WERI-Rb-1 (cell line): Measurements from ENCODE around the gene ATG9A.

Experiments
- DNase-seq: peaks from one replicate; pipeline ENCODE4 v3.0.0-alpha.2; 2020
- H3K27ac ChIP-seq: fragments of 250-450 bp; sonication (Bioruptor Pico); 2 replicates; pipeline ENCODE4 v1.5.1; 2020; ENCODE audit warnings: mild to moderate bottlenecking, moderate library complexity
- H3K27me3 ChIP-seq: fragments of 250-450 bp; sonication (Bioruptor Pico); 2 replicates; pipeline ENCODE4 v1.5.1; 2021; ENCODE audit warnings: mild to moderate bottlenecking, low read depth, moderate library complexity; ENCODE audit not compliant: insufficient read depth, severe bottlenecking
- H3K36me3 ChIP-seq: fragments of 250-450 bp; sonication (Bioruptor Pico); 2 replicates; pipeline ENCODE4 v1.5.1; 2020; ENCODE audit warnings: mild to moderate bottlenecking, moderate library complexity
- H3K4me3 ChIP-seq: 2 replicates; pipeline ENCODE4 v1.5.1; 2011; ENCODE audit warnings: low read depth, mild to moderate bottlenecking, control low read depth, low read length
- H3K9me3 ChIP-seq: fragments of 250-450 bp; sonication (Bioruptor Pico); 2 replicates; pipeline ENCODE4 v1.5.1; 2021; ENCODE audit warnings: mild to moderate bottlenecking, moderate library complexity; ENCODE audit not compliant: severe bottlenecking
- TF ChIP-seq, protein P1 (sequence below): IDR thresholded peaks from 2 replicates; pipeline ENCODE4 v1.5.1; 2011; ENCODE audit warnings: low read depth, mild to moderate bottlenecking, control low read depth, inconsistent platforms, low read length

Gene ATG9A

GRCh38 chr2:219250049-219250781 lies 20.8 kb upstream of the ATG9A start:
- DNase-seq: no peak
- Histone ChIP-seq H3K9me3 (no peaks in the 10 kb centered on the region), H3K36me3 (peaks cover 49% of the 10 kb centered on the region), H3K4me3 (no peak overlapping the region), H3K27me3 (peaks cover 3% of the 10 kb centered on the region), H3K27ac (peak overlapping the region; percentile 53)
- TF ChIP-seq, protein P1, sequence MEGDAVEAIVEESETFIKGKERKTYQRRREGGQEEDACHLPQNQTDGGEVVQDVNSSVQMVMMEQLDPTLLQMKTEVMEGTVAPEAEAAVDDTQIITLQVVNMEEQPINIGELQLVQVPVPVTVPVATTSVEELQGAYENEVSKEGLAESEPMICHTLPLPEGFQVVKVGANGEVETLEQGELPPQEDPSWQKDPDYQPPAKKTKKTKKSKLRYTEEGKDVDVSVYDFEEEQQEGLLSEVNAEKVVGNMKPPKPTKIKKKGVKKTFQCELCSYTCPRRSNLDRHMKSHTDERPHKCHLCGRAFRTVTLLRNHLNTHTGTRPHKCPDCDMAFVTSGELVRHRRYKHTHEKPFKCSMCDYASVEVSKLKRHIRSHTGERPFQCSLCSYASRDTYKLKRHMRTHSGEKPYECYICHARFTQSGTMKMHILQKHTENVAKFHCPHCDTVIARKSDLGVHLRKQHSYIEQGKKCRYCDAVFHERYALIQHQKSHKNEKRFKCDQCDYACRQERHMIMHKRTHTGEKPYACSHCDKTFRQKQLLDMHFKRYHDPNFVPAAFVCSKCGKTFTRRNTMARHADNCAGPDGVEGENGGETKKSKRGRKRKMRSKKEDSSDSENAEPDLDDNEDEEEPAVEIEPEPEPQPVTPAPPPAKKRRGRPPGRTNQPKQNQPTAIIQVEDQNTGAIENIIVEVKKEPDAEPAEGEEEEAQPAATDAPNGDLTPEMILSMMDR: no peak

DNA sequence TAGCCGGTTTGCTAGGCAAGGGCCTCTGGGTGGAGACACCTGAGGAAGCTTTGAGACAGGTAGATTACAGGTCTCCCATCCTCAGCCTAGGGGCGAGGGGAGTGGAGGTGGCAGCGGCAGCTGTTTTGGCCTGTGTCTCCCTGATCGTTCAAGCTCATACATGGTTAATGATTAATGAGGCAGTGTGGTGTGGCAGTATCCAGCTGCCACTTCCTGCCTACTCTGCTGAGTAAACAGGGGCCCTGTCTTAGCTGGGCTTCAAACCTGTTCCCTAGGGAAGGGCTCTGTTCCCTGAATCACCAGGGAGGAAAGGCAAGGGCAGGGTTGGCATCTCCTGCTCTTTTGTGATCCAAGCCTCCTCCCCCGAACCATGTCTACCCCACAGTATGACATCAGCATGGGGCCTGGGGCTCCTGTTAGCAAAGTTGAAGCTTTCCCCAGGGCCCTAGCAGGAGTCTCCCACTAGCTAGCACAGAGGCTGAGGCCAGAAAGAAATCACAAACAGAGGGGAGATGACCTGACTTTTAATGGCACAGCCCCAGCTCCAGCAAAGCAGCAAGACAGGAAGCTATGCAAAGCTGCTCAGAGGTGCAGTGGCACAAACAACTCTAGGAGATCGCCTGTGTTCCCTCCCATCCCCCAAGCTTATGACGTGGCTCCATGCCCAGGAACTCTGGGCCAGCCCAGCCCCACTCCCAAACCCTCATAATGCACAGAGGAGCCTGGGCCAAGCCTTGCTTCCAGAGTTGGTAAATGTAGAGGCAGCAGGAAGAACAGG lies 20.0 kb upstream of the ATG9A start:
- TF ChIP-seq, protein P1: no peak
- DNase-seq: peak; percentile 26
- Histone ChIP-seq H3K9me3 (no peaks in the 10 kb centered on the region), H3K36me3 (peaks cover 49% of the 10 kb centered on the region), H3K27me3 (peaks cover under 1% of the 10 kb centered on the region), H3K27ac (peak overlapping the region; percentile 53), H3K4me3 (no peak overlapping the region)

GRCh38 chr2:219248845-219249202 lies 19.4 kb upstream of the ATG9A start:
- Histone ChIP-seq H3K4me3 (no peak overlapping the region), H3K36me3 (peaks cover 49% of the 10 kb centered on the region), H3K9me3 (no peaks in the 10 kb centered on the region), H3K27ac (peak overlapping the region; percentile 53), H3K27me3 (no peaks in the 10 kb centered on the region)
- DNase-seq: no peak
- TF ChIP-seq, protein P1: no peak

- Histone ChIP-seq H3K4me3 (no peak overlapping the region), H3K27me3 (no peaks in the 10 kb centered on the region), H3K36me3 (peaks cover 49% of the 10 kb centered on the region), H3K9me3 (no peaks in the 10 kb centered on the region), H3K27ac (no peak overlapping the region)
- TF ChIP-seq, protein P1: peak; percentile 26; the same call in 1 of the 2 replicates
- DNase-seq: no peak
Observed at GRCh38 chr2:219247678-219248642, 18.5 kb upstream of the ATG9A start.

DNA sequence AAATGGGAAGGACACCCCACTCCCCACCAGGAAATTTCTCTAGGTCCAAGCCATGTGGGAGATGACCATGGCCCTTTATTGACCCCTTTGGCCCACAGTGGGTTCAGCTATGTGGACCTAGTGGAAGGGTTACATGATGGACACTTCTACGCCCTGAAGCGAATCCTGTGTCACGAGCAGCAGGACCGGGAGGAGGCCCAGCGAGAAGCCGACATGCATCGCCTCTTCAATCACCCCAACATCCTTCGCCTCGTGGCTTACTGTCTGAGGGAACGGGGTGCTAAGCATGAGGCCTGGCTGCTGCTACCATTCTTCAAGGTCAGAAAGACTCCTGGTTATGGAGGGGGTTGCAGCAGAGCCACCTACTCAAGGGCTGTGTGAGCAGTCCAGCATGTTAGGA lies 17.1 kb upstream of the ATG9A start:
- TF ChIP-seq, protein P1: no peak
- H3K27me3 ChIP-seq: no peaks in the 10 kb centered on the region
- peaks cover 47% of the 10 kb centered on the region for H3K36me3 ChIP-seq
- H3K27ac ChIP-seq: peak overlapping the region; percentile 16; the same call in 1 of the 2 replicates
- H3K4me3 ChIP-seq: no peak overlapping the region
- DNase-seq: no peak
- H3K9me3 ChIP-seq: no peaks in the 10 kb centered on the region
